Lower lobe of right lung (tissue), 2 donors: ENCODE measurements around the gene CPT1A. TPM values are rescaled to one million over a fixed set of nuclear protein-coding genes. Genes with fewer than 3 reads are reported as not detected.
A peak's percentile ranks its signal among the peaks of the same experiment; 100 is the strongest.

ENCODE experiments used
- ATAC-seq, 2 donors: fragments of 200-7000 bp; cut with Tn5 transposase; one replicate each; pipeline ENCODE4 v1.9.1; 2020 to 2022; ENCODE audit warnings: mild to moderate bottlenecking in 2 of 2, moderate library complexity in 2 of 2
- DNase-seq: peaks from one replicate; pipeline ENCODE4 v3.0.0-alpha.2; 2020
- H3K27ac ChIP-seq: fragments of 200-600 bp; one replicate; pipeline ENCODE4 v1.8.0; 2022
- H3K27me3 ChIP-seq: fragments of 200-600 bp; one replicate; pipeline ENCODE4 v1.8.0; 2022; ENCODE audit warnings: low read depth
- H3K36me3 ChIP-seq: fragments of 200-600 bp; one replicate; pipeline ENCODE4 v1.8.0; 2022; ENCODE audit warnings: mild to moderate bottlenecking
- H3K4me1 ChIP-seq: fragments of 200-600 bp; one replicate; pipeline ENCODE4 v1.8.0; 2022
- H3K4me3 ChIP-seq: fragments of 200-600 bp; one replicate; pipeline ENCODE4 v1.8.0; 2022; ENCODE audit warnings: mild to moderate bottlenecking
- H3K9me3 ChIP-seq: fragments of 200-600 bp; one replicate; pipeline ENCODE4 v1.8.0; 2022
- intact Hi-C: fragments of 100-400 bp; cut with DNase I; formaldehyde crosslinking; loops from one replicate; pipeline ENCODE4 v1.11.0; 2022
- total RNA-seq: library from RNA; stranded (reverse); fragmentation: NEBNext Ultra II Directional; extraction: Animal tissue kit (Norgen Biotek cat#: 25700); gene quantifications from one replicate; pipeline ENCODE4 v1.2.1, GENCODE V29; 2021
- TF ChIP-seq, protein P1 (sequence below): fragments of 200-600 bp; IDR thresholded peaks from one replicate; pipeline ENCODE4 v1.8.0; 2022; ENCODE audit warnings: antibody characterized with exemption, mild to moderate bottlenecking
- donor health status: DM: no; HTN: yes; CAD: no; lungs with severe emphysema.

Gene CPT1A
- total RNA-seq, 1 donor from 2014 or later: 88.4 TPM

DNA sequence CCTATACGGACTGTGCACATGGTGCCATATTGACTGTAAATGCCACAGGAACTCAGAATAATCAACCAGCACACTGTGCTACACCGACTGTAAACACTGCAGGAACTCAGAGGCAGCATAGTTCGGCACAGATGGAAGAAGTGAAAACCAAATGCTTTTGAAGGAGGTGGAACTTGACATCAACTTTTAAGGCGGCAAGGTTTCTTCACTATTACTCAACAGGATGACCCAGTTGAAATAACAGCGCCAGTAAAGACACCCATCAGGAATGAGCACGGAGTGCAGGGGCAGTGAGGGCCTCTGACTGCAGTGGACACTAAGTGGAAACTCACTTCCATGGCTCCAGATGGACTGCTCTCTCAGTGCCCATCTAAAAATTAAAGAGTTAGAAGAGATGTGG lies 106.1 kb downstream of the CPT1A start:
- no peak for DNase-seq
- Histone ChIP-seq H3K4me3 (no peak overlapping the region), H3K4me1 (no peaks in the 10 kb centered on the region), H3K36me3 (no peaks in the 10 kb centered on the region), H3K9me3 (no peaks in the 10 kb centered on the region), H3K27ac (no peak overlapping the region), H3K27me3 (no peaks in the 10 kb centered on the region)
- TF ChIP-seq, protein P1, sequence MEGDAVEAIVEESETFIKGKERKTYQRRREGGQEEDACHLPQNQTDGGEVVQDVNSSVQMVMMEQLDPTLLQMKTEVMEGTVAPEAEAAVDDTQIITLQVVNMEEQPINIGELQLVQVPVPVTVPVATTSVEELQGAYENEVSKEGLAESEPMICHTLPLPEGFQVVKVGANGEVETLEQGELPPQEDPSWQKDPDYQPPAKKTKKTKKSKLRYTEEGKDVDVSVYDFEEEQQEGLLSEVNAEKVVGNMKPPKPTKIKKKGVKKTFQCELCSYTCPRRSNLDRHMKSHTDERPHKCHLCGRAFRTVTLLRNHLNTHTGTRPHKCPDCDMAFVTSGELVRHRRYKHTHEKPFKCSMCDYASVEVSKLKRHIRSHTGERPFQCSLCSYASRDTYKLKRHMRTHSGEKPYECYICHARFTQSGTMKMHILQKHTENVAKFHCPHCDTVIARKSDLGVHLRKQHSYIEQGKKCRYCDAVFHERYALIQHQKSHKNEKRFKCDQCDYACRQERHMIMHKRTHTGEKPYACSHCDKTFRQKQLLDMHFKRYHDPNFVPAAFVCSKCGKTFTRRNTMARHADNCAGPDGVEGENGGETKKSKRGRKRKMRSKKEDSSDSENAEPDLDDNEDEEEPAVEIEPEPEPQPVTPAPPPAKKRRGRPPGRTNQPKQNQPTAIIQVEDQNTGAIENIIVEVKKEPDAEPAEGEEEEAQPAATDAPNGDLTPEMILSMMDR: no peak
- intact Hi-C loops: no loop called here
- ATAC-seq: peak in 1 of 2 donors; percentile 37

DNA sequence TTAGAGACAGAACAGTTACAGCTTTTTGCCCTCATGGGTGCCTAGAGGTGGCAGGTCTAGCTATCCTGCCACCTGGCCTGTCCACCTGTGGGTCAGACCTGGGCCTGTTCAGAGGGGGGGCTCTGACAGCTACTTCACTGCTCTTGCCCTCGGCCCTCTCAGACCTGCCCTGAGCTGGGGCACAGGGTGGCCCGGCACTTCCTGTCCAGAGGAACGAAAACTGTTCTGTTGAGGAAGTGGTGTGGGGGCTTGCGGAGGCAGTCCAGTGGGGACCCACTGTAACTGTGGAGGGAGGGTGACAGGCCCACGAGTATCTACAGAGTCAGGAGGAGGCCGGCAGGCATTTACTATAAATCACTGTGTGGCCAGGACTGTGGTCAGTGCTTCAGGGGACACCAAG lies 106.6 kb downstream of the CPT1A start:
- no peaks in the 10 kb centered on the region for H3K27me3 ChIP-seq
- ATAC-seq (peak in 1 of 2 donors; percentile 55), DNase-seq (peak; percentile 54)
- TF ChIP-seq, protein P1: no peak
- H3K4me1 ChIP-seq: no peaks in the 10 kb centered on the region
- no peaks in the 10 kb centered on the region for H3K36me3 ChIP-seq
- H3K27ac ChIP-seq: no peak overlapping the region
- no peaks in the 10 kb centered on the region for H3K9me3 ChIP-seq
- intact Hi-C loops: no loop called here
- no peak overlapping the region for H3K4me3 ChIP-seq

GRCh38 chr11:68734111-68734510 lies 107.6 kb downstream of the CPT1A start:
- Histone ChIP-seq H3K4me3 (no peak overlapping the region), H3K27me3 (no peaks in the 10 kb centered on the region), H3K9me3 (no peaks in the 10 kb centered on the region), H3K36me3 (no peaks in the 10 kb centered on the region), H3K27ac (no peak overlapping the region), H3K4me1 (no peaks in the 10 kb centered on the region)
- ATAC-seq (no peak), DNase-seq (no peak)
- TF ChIP-seq, protein P1: no peak
- intact Hi-C loops: no loop called here

GRCh38 chr11:68727783-68728182 lies 113.9 kb downstream of the CPT1A start:
- intact Hi-C loops: no loop called here
- TF ChIP-seq, protein P1: no peak
- DNase-seq (no peak), ATAC-seq (no peak)
- Histone ChIP-seq H3K36me3 (no peaks in the 10 kb centered on the region), H3K4me3 (no peak overlapping the region), H3K27me3 (no peaks in the 10 kb centered on the region), H3K9me3 (no peaks in the 10 kb centered on the region), H3K27ac (no peak overlapping the region), H3K4me1 (no peaks in the 10 kb centered on the region)

- H3K27me3 ChIP-seq: no peaks in the 10 kb centered on the region
- DNase-seq (no peak), ATAC-seq (peak; percentile 35 to 62)
- no peaks in the 10 kb centered on the region for H3K4me1 ChIP-seq
- H3K27ac ChIP-seq: no peak overlapping the region
- TF ChIP-seq, protein P1: no peak
- intact Hi-C loops: no loop called here
- no peaks in the 10 kb centered on the region for H3K9me3 ChIP-seq
- no peaks in the 10 kb centered on the region for H3K36me3 ChIP-seq
- no peak overlapping the region for H3K4me3 ChIP-seq
Measured at GRCh38 chr11:68724293-68724692, 117.4 kb downstream of the CPT1A start.

DNA sequence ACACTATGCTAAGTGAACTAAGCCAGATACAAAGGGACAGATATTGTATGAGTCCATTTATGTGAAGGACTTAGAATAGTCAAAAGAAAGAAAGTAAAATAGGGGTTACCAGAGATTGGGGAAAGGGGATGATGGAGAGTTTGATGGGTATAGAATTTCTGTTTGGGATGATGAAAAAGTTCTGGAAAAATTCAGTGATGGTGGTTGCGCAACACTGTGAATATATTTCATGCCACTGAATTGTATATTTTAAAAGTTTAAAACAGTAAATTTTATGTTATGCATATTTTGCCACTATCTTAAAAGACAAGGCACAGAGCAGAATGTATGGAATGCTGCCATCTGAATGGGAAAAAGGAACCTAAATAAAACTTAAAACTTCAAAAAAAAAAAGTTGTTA lies 119.6 kb downstream of the CPT1A start:
- TF ChIP-seq, protein P1: no peak
- Histone ChIP-seq H3K4me1 (no peaks in the 10 kb centered on the region), H3K9me3 (no peaks in the 10 kb centered on the region), H3K4me3 (no peak overlapping the region), H3K36me3 (no peaks in the 10 kb centered on the region), H3K27me3 (no peaks in the 10 kb centered on the region), H3K27ac (no peak overlapping the region)
- no peak for ATAC-seq
- intact Hi-C loops: no loop called here
- DNase-seq: no peak
